Measurements from ENCODE around the gene CRYZ.

DNA sequence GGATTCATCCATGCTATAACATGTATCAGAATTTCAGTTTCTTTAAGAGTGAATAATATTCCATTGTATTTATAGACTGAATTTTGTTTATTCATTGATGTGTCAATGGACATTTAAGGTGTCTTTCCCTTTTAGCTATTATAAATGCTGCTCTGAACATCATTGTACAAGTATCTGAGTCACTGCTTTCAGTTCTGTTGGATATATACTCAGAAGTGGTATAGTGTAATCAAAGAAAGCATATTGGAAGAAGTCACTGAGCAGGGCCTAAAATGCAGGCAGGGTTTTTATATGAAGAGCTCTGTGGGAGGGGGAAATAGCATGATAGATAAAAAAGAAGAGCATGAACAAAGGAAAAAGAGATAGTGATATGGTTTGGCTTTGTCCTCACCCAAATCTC is 22.6 kb upstream of the CRYZ start:
- TF ChIP-seq CTCF (conservative IDR thresholded peaks at IDR 0.05; ENCODE audit: low read depth, low read length), result no peak
- no peak for TF ChIP-seq EZH2 (IDR thresholded peaks at IDR 0.05; ENCODE audit: low read length, unreplicated experiment)
